Measurements from ENCODE around the gene B3GALT6.

GRCh38 chr1:1219341-1219740, 12.7 kb upstream of the B3GALT6 start:
- TF ChIP-seq POLR2A (IDR thresholded peaks at IDR 0.05; ENCODE audit: low read length) (no peak), GATA1 (IDR thresholded peaks at IDR 0.05; ENCODE audit: low read depth, low read length) (no peak)
